Measurements from ENCODE around the gene CLVS2. TPM values are rescaled to one million over a fixed set of nuclear protein-coding genes. Genes with fewer than 3 reads are reported as not detected.

CLVS2 gene
- total and polyA plus RNA-seq, 2 donors (not counting 1 experiment from before 2014, with no cell fraction given): under 0.01 TPM; not detected in 1

DNA sequence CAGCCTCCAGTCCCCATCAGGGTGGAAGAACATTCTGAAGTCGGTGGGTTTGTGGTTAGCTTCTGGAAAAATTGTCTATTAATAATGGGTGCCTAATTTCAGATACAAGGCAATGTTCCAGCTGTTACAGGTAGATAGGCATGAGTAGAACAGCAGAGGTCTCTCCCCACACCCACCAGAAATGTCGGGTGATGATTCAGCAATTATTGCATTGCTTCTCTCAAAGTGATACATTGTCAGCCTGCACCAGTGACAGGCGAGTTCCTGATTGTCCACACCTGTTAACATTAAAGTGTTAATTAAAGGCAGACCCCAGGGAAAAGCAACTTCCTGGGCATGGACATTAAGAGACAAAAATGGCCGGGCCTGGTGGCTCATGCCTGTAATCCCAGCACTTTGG is 18.9 kb upstream of the CLVS2 start:
- Histone ChIP-seq H3K27me3 (ENCODE audit: control insufficient read depth, insufficient read depth, low read length) (no peaks in the 10 kb centered on the region), H4K20me1 (ENCODE audit: control insufficient read depth, extremely low read depth, insufficient read depth, low read length) (no peaks in the 10 kb centered on the region), H3K27ac (ENCODE audit: insufficient read depth, low read length) (no peak overlapping the region), H3K9me3 (ENCODE audit: control insufficient read depth, insufficient read depth, low read depth, low read length) (no peaks in the 10 kb centered on the region), H3K4me2 (ENCODE audit: extremely low read depth, insufficient read depth, low read length) (no peak overlapping the region), H3K4me3 (replicated peaks in 1 of 4; ENCODE audit: control extremely low read depth in 1 of 4, insufficient read depth in 1 of 4, low read depth in 3 of 4, low read length in 4 of 4) (no peak overlapping the region), H3K36me3 (ENCODE audit: control insufficient read depth, insufficient read depth, low read length) (no peaks in the 10 kb centered on the region), H3K79me2 (ENCODE audit: control insufficient read depth, insufficient read depth, low read length) (no peaks in the 10 kb centered on the region), H3K9ac (ENCODE audit: insufficient read depth, low read length) (no peak overlapping the region), H2AFZ (ENCODE audit: low read length) (no peak overlapping the region), H3K4me1 (ENCODE audit: control insufficient read depth, extremely low read depth, insufficient read depth, low read length) (no peaks in the 10 kb centered on the region)
- TF ChIP-seq EZH2 (IDR thresholded peaks at IDR 0.05; ENCODE audit: low read length, missing control alignments): no peak
- TF ChIP-seq, protein P1, sequence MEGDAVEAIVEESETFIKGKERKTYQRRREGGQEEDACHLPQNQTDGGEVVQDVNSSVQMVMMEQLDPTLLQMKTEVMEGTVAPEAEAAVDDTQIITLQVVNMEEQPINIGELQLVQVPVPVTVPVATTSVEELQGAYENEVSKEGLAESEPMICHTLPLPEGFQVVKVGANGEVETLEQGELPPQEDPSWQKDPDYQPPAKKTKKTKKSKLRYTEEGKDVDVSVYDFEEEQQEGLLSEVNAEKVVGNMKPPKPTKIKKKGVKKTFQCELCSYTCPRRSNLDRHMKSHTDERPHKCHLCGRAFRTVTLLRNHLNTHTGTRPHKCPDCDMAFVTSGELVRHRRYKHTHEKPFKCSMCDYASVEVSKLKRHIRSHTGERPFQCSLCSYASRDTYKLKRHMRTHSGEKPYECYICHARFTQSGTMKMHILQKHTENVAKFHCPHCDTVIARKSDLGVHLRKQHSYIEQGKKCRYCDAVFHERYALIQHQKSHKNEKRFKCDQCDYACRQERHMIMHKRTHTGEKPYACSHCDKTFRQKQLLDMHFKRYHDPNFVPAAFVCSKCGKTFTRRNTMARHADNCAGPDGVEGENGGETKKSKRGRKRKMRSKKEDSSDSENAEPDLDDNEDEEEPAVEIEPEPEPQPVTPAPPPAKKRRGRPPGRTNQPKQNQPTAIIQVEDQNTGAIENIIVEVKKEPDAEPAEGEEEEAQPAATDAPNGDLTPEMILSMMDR (conservative IDR thresholded peaks at IDR 0.05 in 1 of 2, IDR thresholded peaks at IDR 0.05 in 1 of 2; ENCODE audit: low read depth in 1 of 2, low read length in 2 of 2): no peak
- DNase-seq (ENCODE audit: low read depth in 2 of 2): no peak

DNA sequence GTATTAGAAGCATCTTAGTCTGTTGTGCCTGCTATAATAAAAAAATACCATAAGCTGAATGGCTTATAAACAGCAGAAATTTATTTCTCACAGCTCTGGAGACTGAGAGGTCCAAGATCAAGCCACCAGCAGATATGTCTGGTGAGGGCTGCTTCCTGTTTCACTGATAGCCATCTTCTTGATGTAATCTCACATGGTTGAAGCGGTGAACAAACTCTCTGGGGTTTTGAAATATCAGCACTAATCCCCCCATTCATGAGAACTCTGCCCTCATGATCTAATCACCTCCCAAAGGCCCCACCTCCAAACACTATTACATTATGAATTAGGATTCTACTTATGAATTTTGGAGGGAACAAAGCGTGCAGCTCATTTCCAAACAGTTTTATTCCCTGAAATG is 11.6 kb upstream of the CLVS2 start:
- no peak overlapping the region for H3K27ac ChIP-seq (ENCODE audit: insufficient read depth, low read length)
- H3K4me1 ChIP-seq (ENCODE audit: control insufficient read depth, extremely low read depth, insufficient read depth, low read length): no peaks in the 10 kb centered on the region
- TF ChIP-seq, protein P1 (conservative IDR thresholded peaks at IDR 0.05 in 1 of 2, IDR thresholded peaks at IDR 0.05 in 1 of 2; ENCODE audit: low read depth in 1 of 2, low read length in 2 of 2): no peak
- TF ChIP-seq EZH2 (IDR thresholded peaks at IDR 0.05; ENCODE audit: low read length, missing control alignments): no peak
- H3K36me3 ChIP-seq (ENCODE audit: control insufficient read depth, insufficient read depth, low read length): no peaks in the 10 kb centered on the region
- no peaks in the 10 kb centered on the region for H3K79me2 ChIP-seq (ENCODE audit: control insufficient read depth, insufficient read depth, low read length)
- H4K20me1 ChIP-seq (ENCODE audit: control insufficient read depth, extremely low read depth, insufficient read depth, low read length): no peaks in the 10 kb centered on the region
- DNase-seq (ENCODE audit: low read depth in 2 of 2): no peak
- H3K9ac ChIP-seq (ENCODE audit: insufficient read depth, low read length): no peak overlapping the region
- H3K4me2 ChIP-seq (ENCODE audit: extremely low read depth, insufficient read depth, low read length): no peak overlapping the region
- no peak overlapping the region for H3K4me3 ChIP-seq (replicated peaks in 1 of 4; ENCODE audit: control extremely low read depth in 1 of 4, insufficient read depth in 1 of 4, low read depth in 3 of 4, low read length in 4 of 4)
- H3K9me3 ChIP-seq (ENCODE audit: control insufficient read depth, insufficient read depth, low read depth, low read length): no peaks in the 10 kb centered on the region
- H2AFZ ChIP-seq (ENCODE audit: low read length): no peak overlapping the region
- H3K27me3 ChIP-seq (ENCODE audit: control insufficient read depth, insufficient read depth, low read length): no peaks in the 10 kb centered on the region

- Histone ChIP-seq H3K36me3 (ENCODE audit: control insufficient read depth, insufficient read depth, low read length) (no peaks in the 10 kb centered on the region), H3K27ac (ENCODE audit: insufficient read depth, low read length) (no peak overlapping the region)
Observed at GRCh38 chr6:122994256-122994655, 1.8 kb upstream of the CLVS2 start.

More at GRCh38 chr6:122994256-122994655, 1.8 kb upstream of the CLVS2 start:
- H3K4me3 ChIP-seq (replicated peaks in 1 of 4; ENCODE audit: control extremely low read depth in 1 of 4, insufficient read depth in 1 of 4, low read depth in 3 of 4, low read length in 4 of 4): no peak overlapping the region
- H2AFZ ChIP-seq (ENCODE audit: low read length): no peak overlapping the region
- H3K9me3 ChIP-seq (ENCODE audit: control insufficient read depth, insufficient read depth, low read depth, low read length): no peaks in the 10 kb centered on the region
- H3K4me2 ChIP-seq (ENCODE audit: extremely low read depth, insufficient read depth, low read length): no peak overlapping the region
- no peaks in the 10 kb centered on the region for H3K4me1 ChIP-seq (ENCODE audit: control insufficient read depth, extremely low read depth, insufficient read depth, low read length)
- DNase-seq (ENCODE audit: low read depth in 2 of 2): no peak
- no peaks in the 10 kb centered on the region for H4K20me1 ChIP-seq (ENCODE audit: control insufficient read depth, extremely low read depth, insufficient read depth, low read length)
- H3K79me2 ChIP-seq (ENCODE audit: control insufficient read depth, insufficient read depth, low read length): no peaks in the 10 kb centered on the region
- TF ChIP-seq, protein P1 (conservative IDR thresholded peaks at IDR 0.05 in 1 of 2, IDR thresholded peaks at IDR 0.05 in 1 of 2; ENCODE audit: low read depth in 1 of 2, low read length in 2 of 2): no peak
- no peak for TF ChIP-seq EZH2 (IDR thresholded peaks at IDR 0.05; ENCODE audit: low read length, missing control alignments)
- H3K9ac ChIP-seq (ENCODE audit: insufficient read depth, low read length): no peak overlapping the region
- no peaks in the 10 kb centered on the region for H3K27me3 ChIP-seq (ENCODE audit: control insufficient read depth, insufficient read depth, low read length)
